Measurements from ENCODE around the gene LAIR1.

DNA sequence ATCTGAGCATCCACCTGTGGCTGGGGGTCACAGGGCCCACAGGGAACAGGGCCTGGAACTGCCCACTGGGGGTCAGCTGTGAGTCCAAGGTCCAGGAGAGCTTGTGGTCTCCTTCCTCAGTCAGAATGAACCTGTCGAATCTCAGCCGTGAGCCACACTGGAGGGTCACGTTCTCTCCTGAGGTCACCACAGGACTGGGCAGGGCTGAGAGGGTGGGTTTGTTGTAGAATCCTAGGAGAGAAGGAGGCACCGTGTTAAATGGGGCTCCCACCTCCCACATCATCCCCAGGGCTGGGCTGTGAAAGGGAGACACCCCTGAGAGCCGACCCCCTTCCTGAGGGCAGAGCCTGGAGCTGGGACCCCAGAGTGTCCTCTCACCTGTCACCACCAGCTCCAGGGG, 53.2 kb downstream of the LAIR1 start:
- TF ChIP-seq CTCF (conservative IDR thresholded peaks at IDR 0.05 in 1 of 2, IDR thresholded peaks at IDR 0.05 in 1 of 2; ENCODE audit: extremely low read depth in 1 of 2, insufficient read depth in 1 of 2, low read depth in 1 of 2, low read length in 2 of 2) (no peak), EZH2 (IDR thresholded peaks at IDR 0.05; ENCODE audit: borderline replicate concordance, low read length) (no peak)

Data from mammary epithelial cell (primary cell).